ENCODE data around the gene MPV17L2.

GRCh38 chr19:18171605-18172327, 21.3 kb upstream of the MPV17L2 start:
- no peak for TF ChIP-seq EP300 (IDR thresholded peaks at IDR 0.05)
- TF ChIP-seq, protein P1, sequence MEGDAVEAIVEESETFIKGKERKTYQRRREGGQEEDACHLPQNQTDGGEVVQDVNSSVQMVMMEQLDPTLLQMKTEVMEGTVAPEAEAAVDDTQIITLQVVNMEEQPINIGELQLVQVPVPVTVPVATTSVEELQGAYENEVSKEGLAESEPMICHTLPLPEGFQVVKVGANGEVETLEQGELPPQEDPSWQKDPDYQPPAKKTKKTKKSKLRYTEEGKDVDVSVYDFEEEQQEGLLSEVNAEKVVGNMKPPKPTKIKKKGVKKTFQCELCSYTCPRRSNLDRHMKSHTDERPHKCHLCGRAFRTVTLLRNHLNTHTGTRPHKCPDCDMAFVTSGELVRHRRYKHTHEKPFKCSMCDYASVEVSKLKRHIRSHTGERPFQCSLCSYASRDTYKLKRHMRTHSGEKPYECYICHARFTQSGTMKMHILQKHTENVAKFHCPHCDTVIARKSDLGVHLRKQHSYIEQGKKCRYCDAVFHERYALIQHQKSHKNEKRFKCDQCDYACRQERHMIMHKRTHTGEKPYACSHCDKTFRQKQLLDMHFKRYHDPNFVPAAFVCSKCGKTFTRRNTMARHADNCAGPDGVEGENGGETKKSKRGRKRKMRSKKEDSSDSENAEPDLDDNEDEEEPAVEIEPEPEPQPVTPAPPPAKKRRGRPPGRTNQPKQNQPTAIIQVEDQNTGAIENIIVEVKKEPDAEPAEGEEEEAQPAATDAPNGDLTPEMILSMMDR (IDR thresholded peaks at IDR 0.05), result no peak
